Measurements from ENCODE around the gene TWNK. TPM values are rescaled to one million over a fixed set of nuclear protein-coding genes. Genes with fewer than 3 reads are reported as not detected.

The TWNK gene
- total and polyA plus RNA-seq, 2 of the 4 experiments (the other 2 are of a cell fraction) = 7.7 to 8.8 TPM

DNA sequence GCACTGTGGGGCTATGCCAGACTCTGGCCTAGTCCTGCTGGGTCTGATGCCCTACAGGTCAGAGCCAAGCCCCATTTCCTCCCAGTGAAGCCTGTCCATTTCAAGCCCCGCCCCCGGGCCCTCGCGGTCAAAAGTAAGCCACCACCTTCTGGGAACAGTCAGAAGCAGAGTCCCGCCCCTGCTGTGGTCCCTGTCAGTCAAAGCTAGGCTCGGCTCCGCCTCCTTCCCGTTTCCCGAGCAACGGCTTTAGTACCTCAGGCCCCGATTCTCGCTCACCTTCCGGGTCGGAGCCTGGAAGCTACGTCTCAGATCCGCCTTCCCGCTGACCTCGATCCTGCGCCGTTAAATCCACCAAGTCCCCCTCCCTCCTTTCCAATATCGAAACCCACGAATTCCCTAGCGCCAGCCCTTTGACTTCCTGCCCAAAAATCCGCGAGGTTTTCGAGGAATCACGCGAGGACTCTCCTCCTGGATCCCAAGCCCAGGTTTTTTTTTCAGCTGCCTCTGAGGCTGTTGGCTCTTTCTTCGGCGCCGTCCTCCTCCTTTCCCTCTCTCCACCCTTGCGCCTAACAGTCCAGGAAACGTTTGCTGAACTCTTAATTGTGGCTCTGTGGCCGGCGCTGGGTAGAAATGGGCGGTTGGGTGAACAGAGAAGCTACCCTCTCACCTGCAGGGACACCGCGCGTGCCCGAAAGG lies 55.5 kb downstream of the TWNK start:
- 0% methylated on average over 27 of the region's 40 CpGs; no CpG with 5 or more reads in 1 of the 2 experiments for WGBS, 2 experiments (ENCODE audit: extremely low coverage in 2 of 2, insufficient read length in 1 of 2)
- Histone ChIP-seq H2BK15ac (ENCODE audit: low read depth, low read length) (peak overlapping the region; percentile 81; the same call in 2 of the 3 replicates), H3K4me1 (ENCODE audit: control insufficient read depth, insufficient read depth, low read length) (peaks cover 11% of the 10 kb centered on the region), H4K8ac (ENCODE audit: low read depth in 2 of 2, low read length in 2 of 2) (peak overlapping the region; percentile 86 to 96), H3K27me3 (ENCODE audit: control insufficient read depth, insufficient read depth, low read length) (no peaks in the 10 kb centered on the region; the same call in 1 of the 2 replicates), H3K4ac (ENCODE audit: low read depth, low read length) (peak overlapping the region; percentile 93), H3K4me3 (ENCODE audit: insufficient read depth, low read depth, low read length) (peak overlapping the region; percentile 41), H4K91ac (ENCODE audit: insufficient read depth, low read depth, low read length) (peak overlapping the region; percentile 90), H3K18ac (ENCODE audit: low read depth, low read length) (peak overlapping the region; percentile 44), H3K56ac (ENCODE audit: extremely low read depth, insufficient read depth, low read length) (peak overlapping the region; percentile 79), H3K23ac (ENCODE audit: low read depth, low read length) (peak overlapping the region; percentile 77; the same call in 1 of the 2 replicates), H2BK120ac (ENCODE audit: low read depth, low read length) (peak overlapping the region; percentile 89), H3K79me1 (ENCODE audit: low read depth in 1 of 2, low read length in 2 of 2) (peaks cover 5 to 8% of the 10 kb centered on the region in 2 experiments; a peak in 1 of 4 replicates), H2BK5ac (ENCODE audit: low read depth, low read length, poor library complexity, severe bottlenecking) (peak overlapping the region; percentile 75), H3K14ac (replicated peaks; ENCODE audit: low read depth, low read length) (peak overlapping the region; percentile 97), H4K20me1 (ENCODE audit: insufficient read depth, low read length) (no peaks in the 10 kb centered on the region), H3K9me1 (ENCODE audit: insufficient read depth, low read length) (peaks cover 8% of the 10 kb centered on the region; the same call in 1 of the 2 replicates), H3K9ac (ENCODE audit: low read depth, low read length) (peak overlapping the region; percentile 57), H3K36me3 (ENCODE audit: control insufficient read depth, insufficient read depth, low read length) (peaks cover 17% of the 10 kb centered on the region), H4K5ac (ENCODE audit: low read depth, low read length) (peak overlapping the region; percentile 27), H3K4me2 (ENCODE audit: low read depth, low read length) (peak overlapping the region; percentile 74), H3K27ac (ENCODE audit: insufficient read depth, low read length) (peak overlapping the region; percentile 72), H2AK9ac (replicated peaks; ENCODE audit: low read depth, low read length, poor library complexity) (peak overlapping the region; percentile 28), H2BK20ac (ENCODE audit: low read depth, low read length) (peak overlapping the region; percentile 26; the same call in 1 of the 2 replicates), H2AK5ac (ENCODE audit: low read depth, low read length) (peak overlapping the region; percentile 81), H2AFZ (replicated peaks; ENCODE audit: low read length, poor library complexity) (peak overlapping the region; percentile 94), H3K9me3 (ENCODE audit: control insufficient read depth, insufficient read depth, low read length) (no peaks in the 10 kb centered on the region)
- in situ Hi-C loops (cut with MboI; ENCODE audit: low sequenced_read_pairs) = no loop called here
- BruUV-seq (replicated peaks) = no TSS peak
- ChIA-PET CTCF (interaction anchor here (0.7 to 2.1 kb wide), 7 partner anchors 18 to 99 kb away, joined by 3 to 7 read pairs (median 4); partner anchors contain the start of gene KAZALD1), POLR2A (ENCODE audit: unreplicated experiment) (interaction anchor here (0.8 to 1.2 kb wide), 3 partner anchors 11 to 20 kb away, joined by 3 to 6 read pairs (median 4); partner anchors contain the start of gene KAZALD1)
- intact Hi-C loops (cut with micrococcal nuclease) = no loop called here
- dilution Hi-C loops (cut with HindIII; ENCODE audit: low sequenced_read_pairs, unreplicated experiment) = no loop called here
- DNase-seq = peak; percentile 95
- peak; percentile 89 for ATAC-seq (ENCODE audit: low read depth)
- TF ChIP-seq, protein P1, sequence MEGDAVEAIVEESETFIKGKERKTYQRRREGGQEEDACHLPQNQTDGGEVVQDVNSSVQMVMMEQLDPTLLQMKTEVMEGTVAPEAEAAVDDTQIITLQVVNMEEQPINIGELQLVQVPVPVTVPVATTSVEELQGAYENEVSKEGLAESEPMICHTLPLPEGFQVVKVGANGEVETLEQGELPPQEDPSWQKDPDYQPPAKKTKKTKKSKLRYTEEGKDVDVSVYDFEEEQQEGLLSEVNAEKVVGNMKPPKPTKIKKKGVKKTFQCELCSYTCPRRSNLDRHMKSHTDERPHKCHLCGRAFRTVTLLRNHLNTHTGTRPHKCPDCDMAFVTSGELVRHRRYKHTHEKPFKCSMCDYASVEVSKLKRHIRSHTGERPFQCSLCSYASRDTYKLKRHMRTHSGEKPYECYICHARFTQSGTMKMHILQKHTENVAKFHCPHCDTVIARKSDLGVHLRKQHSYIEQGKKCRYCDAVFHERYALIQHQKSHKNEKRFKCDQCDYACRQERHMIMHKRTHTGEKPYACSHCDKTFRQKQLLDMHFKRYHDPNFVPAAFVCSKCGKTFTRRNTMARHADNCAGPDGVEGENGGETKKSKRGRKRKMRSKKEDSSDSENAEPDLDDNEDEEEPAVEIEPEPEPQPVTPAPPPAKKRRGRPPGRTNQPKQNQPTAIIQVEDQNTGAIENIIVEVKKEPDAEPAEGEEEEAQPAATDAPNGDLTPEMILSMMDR (conservative IDR thresholded peaks at IDR 0.05; ENCODE audit: low read depth, low read length) = no peak
- TF ChIP-seq MAZ (IDR thresholded peaks at IDR 0.05; ENCODE audit: borderline replicate concordance, low read depth, low read length) (peak; percentile 54; the same call in 1 of the 2 replicates), NFE2L2 (IDR thresholded peaks at IDR 0.05; ENCODE audit: low read depth, low read length) (no peak), RAD21 (IDR thresholded peaks at IDR 0.05; ENCODE audit: low read length) (no peak), USF2 (IDR thresholded peaks at IDR 0.05; ENCODE audit: low read depth, low read length) (no peak), BHLHE40 (IDR thresholded peaks at IDR 0.05; ENCODE audit: low read depth, low read length) (no peak)
- TF ChIP-seq, protein P2, sequence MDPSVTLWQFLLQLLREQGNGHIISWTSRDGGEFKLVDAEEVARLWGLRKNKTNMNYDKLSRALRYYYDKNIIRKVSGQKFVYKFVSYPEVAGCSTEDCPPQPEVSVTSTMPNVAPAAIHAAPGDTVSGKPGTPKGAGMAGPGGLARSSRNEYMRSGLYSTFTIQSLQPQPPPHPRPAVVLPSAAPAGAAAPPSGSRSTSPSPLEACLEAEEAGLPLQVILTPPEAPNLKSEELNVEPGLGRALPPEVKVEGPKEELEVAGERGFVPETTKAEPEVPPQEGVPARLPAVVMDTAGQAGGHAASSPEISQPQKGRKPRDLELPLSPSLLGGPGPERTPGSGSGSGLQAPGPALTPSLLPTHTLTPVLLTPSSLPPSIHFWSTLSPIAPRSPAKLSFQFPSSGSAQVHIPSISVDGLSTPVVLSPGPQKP (IDR thresholded peaks at IDR 0.05; ENCODE audit: borderline replicate concordance, low read depth, low read length) = no peak
